Measurements from ENCODE around the gene FBXO11. TPM values are rescaled to one million over a fixed set of nuclear protein-coding genes. Genes with fewer than 3 reads are reported as not detected.

Gene FBXO11
- polyA plus RNA-seq, 1 donor (not counting 4 experiments of a cell fraction or from before 2014, with no cell fraction given), result 45.5 TPM

DNA sequence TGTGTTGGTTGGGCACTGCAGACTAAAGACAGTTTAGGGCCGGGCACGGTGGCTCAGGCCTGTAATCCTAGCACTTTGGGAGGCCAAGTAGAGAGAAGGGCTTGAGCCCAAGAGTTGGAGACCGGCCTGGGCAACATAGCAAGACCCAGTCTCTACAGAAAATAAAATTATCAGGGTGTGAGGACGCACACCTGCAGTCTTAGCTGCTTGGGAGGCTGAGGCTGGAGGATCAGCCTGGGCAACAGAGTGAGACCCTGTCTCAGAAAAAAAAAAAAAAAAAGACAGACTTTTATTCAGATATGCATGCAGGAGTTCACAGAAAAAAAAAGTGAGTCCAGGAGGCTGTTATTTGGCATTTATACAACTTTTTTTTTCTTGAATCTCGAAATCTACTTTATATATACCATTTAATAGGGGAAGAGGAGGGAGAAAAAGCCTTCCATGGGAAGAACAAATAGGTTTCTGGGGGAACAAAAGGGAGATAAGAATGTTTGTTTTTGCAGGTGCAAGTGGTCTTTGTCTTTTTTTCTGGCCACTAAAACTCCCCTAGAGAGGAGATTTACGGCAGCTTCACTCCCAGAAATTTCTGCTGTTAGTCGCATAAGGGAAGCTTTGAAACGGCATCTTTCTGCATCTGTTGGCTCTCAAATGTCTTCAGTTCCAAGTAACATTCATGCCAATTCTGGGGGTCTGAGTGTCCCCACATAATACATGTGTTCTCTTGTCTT, 127.4 kb downstream of the FBXO11 start:
- Histone ChIP-seq H3K4me3 (ENCODE audit: control insufficient read depth in 2 of 3, extremely low read depth in 1 of 3, insufficient read depth in 2 of 3, low read depth in 1 of 3, low read length in 3 of 3) (no peak overlapping the region), H3K27me3 (ENCODE audit: control insufficient read depth, extremely low read depth, insufficient read depth, low read length) (no peaks in the 10 kb centered on the region), H2AFZ (ENCODE audit: control insufficient read depth, low read length) (no peak overlapping the region), H3K36me3 (ENCODE audit: control insufficient read depth in 2 of 2, extremely low read depth in 1 of 2, insufficient read depth in 2 of 2, low read length in 2 of 2) (no peaks in the 10 kb centered on the region), H3K9me3 (ENCODE audit: control insufficient read depth, low read depth, low read length) (no peaks in the 10 kb centered on the region), H4K20me1 (ENCODE audit: control insufficient read depth, extremely low read depth, insufficient read depth, low read length) (no peaks in the 10 kb centered on the region), H3K79me2 (ENCODE audit: control insufficient read depth, insufficient read depth, low read length) (no peaks in the 10 kb centered on the region), H3K9ac (ENCODE audit: control insufficient read depth, extremely low read depth, insufficient read depth, low read length) (no peak overlapping the region), H3K9me1 (ENCODE audit: control insufficient read depth, extremely low read depth, insufficient read depth, low read length) (no peaks in the 10 kb centered on the region), H3K4me1 (ENCODE audit: control insufficient read depth, extremely low read depth, insufficient read depth, low read length) (no peaks in the 10 kb centered on the region), H3K4me2 (ENCODE audit: control insufficient read depth, extremely low read depth, insufficient read depth, low read depth, low read length) (no peak overlapping the region), H3K27ac (ENCODE audit: control insufficient read depth, insufficient read depth, low read length) (no peak overlapping the region)
- dilution Hi-C loops (cut with MboI; ENCODE audit: extremely low pct_ligation_motif_present, low sequenced_read_pairs), result no loop called here
- no peak for DNase-seq (ENCODE audit: low read depth, low spot score)
- no peak for FAIRE-seq
- no peak for TF ChIP-seq EZH2 (IDR thresholded peaks at IDR 0.05; ENCODE audit: low read length)
- TF ChIP-seq, protein P1, sequence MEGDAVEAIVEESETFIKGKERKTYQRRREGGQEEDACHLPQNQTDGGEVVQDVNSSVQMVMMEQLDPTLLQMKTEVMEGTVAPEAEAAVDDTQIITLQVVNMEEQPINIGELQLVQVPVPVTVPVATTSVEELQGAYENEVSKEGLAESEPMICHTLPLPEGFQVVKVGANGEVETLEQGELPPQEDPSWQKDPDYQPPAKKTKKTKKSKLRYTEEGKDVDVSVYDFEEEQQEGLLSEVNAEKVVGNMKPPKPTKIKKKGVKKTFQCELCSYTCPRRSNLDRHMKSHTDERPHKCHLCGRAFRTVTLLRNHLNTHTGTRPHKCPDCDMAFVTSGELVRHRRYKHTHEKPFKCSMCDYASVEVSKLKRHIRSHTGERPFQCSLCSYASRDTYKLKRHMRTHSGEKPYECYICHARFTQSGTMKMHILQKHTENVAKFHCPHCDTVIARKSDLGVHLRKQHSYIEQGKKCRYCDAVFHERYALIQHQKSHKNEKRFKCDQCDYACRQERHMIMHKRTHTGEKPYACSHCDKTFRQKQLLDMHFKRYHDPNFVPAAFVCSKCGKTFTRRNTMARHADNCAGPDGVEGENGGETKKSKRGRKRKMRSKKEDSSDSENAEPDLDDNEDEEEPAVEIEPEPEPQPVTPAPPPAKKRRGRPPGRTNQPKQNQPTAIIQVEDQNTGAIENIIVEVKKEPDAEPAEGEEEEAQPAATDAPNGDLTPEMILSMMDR (optimal IDR thresholded peaks at IDR 0.05 in 1 of 3, IDR thresholded peaks at IDR 0.05 in 1 of 3, conservative IDR thresholded peaks at IDR 0.05 in 1 of 3; ENCODE audit: extremely low read depth in 1 of 3, insufficient read depth in 2 of 3, low read length in 3 of 3), result no peak

DNA sequence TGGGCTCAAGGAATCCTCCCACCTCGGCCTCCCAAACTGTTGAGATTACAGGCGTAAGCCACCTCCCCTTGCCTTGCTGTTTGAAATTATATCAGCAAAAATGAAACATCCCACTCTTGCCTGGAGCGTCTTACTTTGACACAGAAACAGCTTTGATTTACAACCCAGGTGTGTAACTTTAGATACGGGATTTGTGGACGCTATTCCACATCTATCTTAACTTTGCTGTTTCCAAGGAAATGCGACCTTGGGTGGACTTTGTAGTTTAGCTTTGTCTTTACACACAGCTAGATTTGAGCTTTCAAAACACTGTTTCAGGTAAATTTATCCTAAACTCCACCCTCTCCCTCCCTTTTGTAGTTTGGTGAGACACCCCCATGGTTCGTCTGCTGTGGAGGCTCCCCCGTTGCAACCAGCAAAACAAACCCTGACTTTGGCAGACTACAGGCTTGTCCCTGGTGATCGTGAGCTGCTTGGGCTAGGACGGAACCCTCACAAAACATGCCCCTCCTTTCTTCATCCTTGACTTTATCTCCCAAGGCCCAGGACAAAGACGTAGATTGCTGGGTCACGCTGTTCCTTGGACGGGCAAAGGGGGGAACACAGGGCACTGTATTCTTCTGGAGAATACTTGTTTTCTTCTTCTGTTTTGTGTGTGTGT, 128.9 kb downstream of the FBXO11 start:
- DNase-seq (ENCODE audit: low read depth, low spot score) (no peak), FAIRE-seq (no peak)
- Histone ChIP-seq H3K27ac (ENCODE audit: control insufficient read depth, insufficient read depth, low read length) (no peak overlapping the region), H3K4me3 (ENCODE audit: control insufficient read depth in 2 of 3, extremely low read depth in 1 of 3, insufficient read depth in 2 of 3, low read depth in 1 of 3, low read length in 3 of 3) (no peak overlapping the region), H3K9me1 (ENCODE audit: control insufficient read depth, extremely low read depth, insufficient read depth, low read length) (no peaks in the 10 kb centered on the region), H3K4me1 (ENCODE audit: control insufficient read depth, extremely low read depth, insufficient read depth, low read length) (no peaks in the 10 kb centered on the region), H3K4me2 (ENCODE audit: control insufficient read depth, extremely low read depth, insufficient read depth, low read depth, low read length) (no peak overlapping the region), H3K9me3 (ENCODE audit: control insufficient read depth, low read depth, low read length) (no peaks in the 10 kb centered on the region), H3K9ac (ENCODE audit: control insufficient read depth, extremely low read depth, insufficient read depth, low read length) (no peak overlapping the region), H2AFZ (ENCODE audit: control insufficient read depth, low read length) (peak overlapping the region; percentile 24), H3K36me3 (ENCODE audit: control insufficient read depth in 2 of 2, extremely low read depth in 1 of 2, insufficient read depth in 2 of 2, low read length in 2 of 2) (no peaks in the 10 kb centered on the region), H4K20me1 (ENCODE audit: control insufficient read depth, extremely low read depth, insufficient read depth, low read length) (no peaks in the 10 kb centered on the region), H3K27me3 (ENCODE audit: control insufficient read depth, extremely low read depth, insufficient read depth, low read length) (no peaks in the 10 kb centered on the region), H3K79me2 (ENCODE audit: control insufficient read depth, insufficient read depth, low read length) (no peaks in the 10 kb centered on the region)
- dilution Hi-C loops (cut with MboI; ENCODE audit: extremely low pct_ligation_motif_present, low sequenced_read_pairs), result no loop called here
- TF ChIP-seq, protein P1 (optimal IDR thresholded peaks at IDR 0.05 in 1 of 3, IDR thresholded peaks at IDR 0.05 in 1 of 3, conservative IDR thresholded peaks at IDR 0.05 in 1 of 3; ENCODE audit: extremely low read depth in 1 of 3, insufficient read depth in 2 of 3, low read length in 3 of 3), result no peak
- no peak for TF ChIP-seq EZH2 (IDR thresholded peaks at IDR 0.05; ENCODE audit: low read length)
